PC-3 (cell line): Measurements from ENCODE around the gene HIPK2. TPM values are rescaled to one million over a fixed set of nuclear protein-coding genes. Genes with fewer than 3 reads are reported as not detected.

Source experiments
- ATAC-seq: fragments of 200-7000 bp; cut with Tn5 transposase; 2 replicates; pipeline ENCODE4 v1.9.1; 2020; ENCODE audit warnings: mild to moderate bottlenecking, moderate library complexity
- BruUV-seq: library from RNA; stranded (reverse); fragments of 400-500 nt; replicated peaks from 2 replicates; lab custom pipeline; 2021; lab: Mats Ljungman, UMichigan
- CTCF ChIA-PET: fragments of 300-600 bp; sonication (Branson Sonifier 250); formaldehyde crosslinking; loops from one replicate; lab custom pipeline; 2022; ENCODE audit warnings: antibody characterized with exemption; lab: Charles Lee
- POLR2A ChIA-PET: fragments of 300-600 bp; sonication (Branson Sonifier 250); formaldehyde crosslinking; loops from one replicate; lab custom pipeline; 2022; ENCODE audit warnings: antibody characterized with exemption; ENCODE audit not compliant: unreplicated experiment; lab: Charles Lee
- DNase-seq: peaks from one replicate; pipeline ENCODE4 v3.0.0-alpha.2; 2015
- H2AFZ ChIP-seq: fragments of 300-600 bp; sonication (generic); 2 replicates; pipeline ENCODE4 v1.6.0; 2016; ENCODE audit warnings: antibody characterized with exemption, low read length
- H3F3A ChIP-seq: fragments of 300-600 bp; sonication (generic); one replicate; pipeline ENCODE4 v1.6.0; 2017; ENCODE audit warnings: antibody characterized with exemption, low read length, control low read depth, mild to moderate bottlenecking; ENCODE audit not compliant: unreplicated experiment
- H3K27ac ChIP-seq: fragments of 300-600 bp; sonication (generic); 2 replicates; pipeline ENCODE4 v1.5.1; 2016; ENCODE audit warnings: mild to moderate bottlenecking, low read length
- H3K27me3 ChIP-seq: fragments of 300-600 bp; sonication (generic); 2 replicates; pipeline ENCODE4 v1.6.1; 2016; ENCODE audit warnings: low read length, mixed read lengths
- H3K36me3 ChIP-seq: fragments of 300-600 bp; sonication (generic); 2 replicates; pipeline ENCODE4 v1.6.1; 2016; ENCODE audit warnings: low read depth, mixed run types, low read length, mixed read lengths
- H3K4me1 ChIP-seq: fragments of 300-600 bp; sonication (generic); 2 replicates; pipeline ENCODE4 v1.5.1; 2016; ENCODE audit warnings: low read length; ENCODE audit not compliant: insufficient read depth
- H3K4me2 ChIP-seq: fragments of 300-600 bp; sonication (generic); 2 replicates; pipeline ENCODE4 v1.6.0; 2016; ENCODE audit warnings: low read length
- H3K4me3 ChIP-seq: fragments of 300-600 bp; sonication (generic); 2 replicates; pipeline ENCODE4 v1.5.1; 2016; ENCODE audit warnings: mild to moderate bottlenecking, low read length, mixed read lengths
- H3K79me2 ChIP-seq: fragments of 300-600 bp; sonication (generic); 2 replicates; pipeline ENCODE4 v1.6.1; 2017; ENCODE audit warnings: low read length, mixed read lengths
- H3K9ac ChIP-seq: fragments of 300-600 bp; sonication (generic); 2 replicates; pipeline ENCODE4 v1.6.0; 2016; ENCODE audit warnings: mild to moderate bottlenecking, low read length
- H3K9me2 ChIP-seq: fragments of 300-600 bp; sonication (generic); replicated peaks from 2 replicates; pipeline ENCODE4 v1.6.1; 2016; ENCODE audit warnings: mixed run types, low read length, mixed read lengths
- H3K9me3 ChIP-seq: fragments of 300-600 bp; sonication (generic); 2 replicates; pipeline ENCODE4 v1.6.1; 2016; ENCODE audit warnings: low read length, mixed read lengths
- H4K20me1 ChIP-seq: fragments of 300-600 bp; sonication (generic); 2 replicates; pipeline ENCODE4 v1.6.1; 2016; ENCODE audit warnings: low read length, mixed read lengths
- CTCF ChIP-seq: fragments of 300-600 bp; sonication (generic); conservative IDR thresholded peaks from 2 replicates; pipeline ENCODE4 v1.5.1; 2017; ENCODE audit warnings: antibody characterized with exemption, low read depth, mild to moderate bottlenecking, low read length
- EZH2 ChIP-seq: fragments of 300-600 bp; sonication (generic); IDR thresholded peaks from one replicate; pipeline ENCODE4 v1.6.1; 2017; ENCODE audit warnings: antibody characterized with exemption, mild to moderate bottlenecking, low read length; ENCODE audit not compliant: unreplicated experiment
- EZH2phosphoT487 ChIP-seq: fragments of 300-600 bp; sonication (generic); IDR thresholded peaks from 2 replicates; pipeline ENCODE4 v1.6.1; 2018; ENCODE audit warnings: mild to moderate bottlenecking, antibody characterized with exemption, low read length, borderline replicate concordance
- intact Hi-C: fragments of 100-400 bp; cut with micrococcal nuclease; formaldehyde crosslinking; loops from 2 replicates; pipeline ENCODE4 v1.9.0; 2023
- total RNA-seq: library from RNA; depleted of rRNA; stranded (reverse); fragments of >200 nt; gene quantifications from 2 replicates; pipeline ENCODE4 v1.2.3, GENCODE V29; 2014

Gene HIPK2
- total RNA-seq, 1 experiment from 2014 or later = 38.1 TPM

- H3K9me2 ChIP-seq = no peaks in the 10 kb centered on the region
- ChIA-PET CTCF (no interaction called here), POLR2A (interaction anchor here (0.5 kb wide), 1 partner anchor 57 kb away, joined by 6 read pairs; no protein-coding TSS in a partner anchor)
- no TSS peak for BruUV-seq
- DNase-seq (no peak), ATAC-seq (no peak)
- H3K27ac ChIP-seq = no peak overlapping the region
- H4K20me1 ChIP-seq = no peaks in the 10 kb centered on the region
- H3K4me2 ChIP-seq = no peak overlapping the region
- H3K9me3 ChIP-seq = no peaks in the 10 kb centered on the region
- H3K36me3 ChIP-seq = no peaks in the 10 kb centered on the region
- no peak for TF ChIP-seq CTCF
- TF ChIP-seq EZH2 = no peak
- no peak for TF ChIP-seq EZH2phosphoT487
- no peaks in the 10 kb centered on the region for H3K27me3 ChIP-seq
- no peaks in the 10 kb centered on the region for H3K4me1 ChIP-seq
- no peaks in the 10 kb centered on the region for H3K79me2 ChIP-seq
- intact Hi-C loops = no loop called here
- H2AFZ ChIP-seq = no peak overlapping the region
- no peak overlapping the region for H3K4me3 ChIP-seq
- no peaks in the 10 kb centered on the region for H3F3A ChIP-seq
- H3K9ac ChIP-seq = no peak overlapping the region
Observed at GRCh38 chr7:139808846-139809442, 31.1 kb upstream of the HIPK2 start.

- Histone ChIP-seq H3K36me3 (no peaks in the 10 kb centered on the region), H3K4me1 (no peaks in the 10 kb centered on the region), H3K27ac (no peak overlapping the region), H3K79me2 (no peaks in the 10 kb centered on the region), H3F3A (no peaks in the 10 kb centered on the region), H4K20me1 (no peaks in the 10 kb centered on the region), H3K4me3 (no peak overlapping the region), H3K9ac (no peak overlapping the region), H3K9me3 (no peaks in the 10 kb centered on the region), H3K9me2 (no peaks in the 10 kb centered on the region), H3K27me3 (no peaks in the 10 kb centered on the region), H2AFZ (no peak overlapping the region), H3K4me2 (no peak overlapping the region)
- ChIA-PET CTCF (no interaction called here), POLR2A (no interaction called here)
- intact Hi-C loops = no loop called here
- DNase-seq (no peak), ATAC-seq (no peak)
- TF ChIP-seq EZH2 (no peak), EZH2phosphoT487 (no peak), CTCF (no peak)
- no TSS peak for BruUV-seq
Observed at GRCh38 chr7:139808427-139808826, 30.6 kb upstream of the HIPK2 start.

GRCh38 chr7:139807009-139807408, 29.2 kb upstream of the HIPK2 start:
- Histone ChIP-seq H3K9me3 (no peaks in the 10 kb centered on the region), H3F3A (no peaks in the 10 kb centered on the region), H3K4me2 (no peak overlapping the region), H3K9ac (no peak overlapping the region), H3K36me3 (no peaks in the 10 kb centered on the region), H3K27ac (no peak overlapping the region), H3K27me3 (no peaks in the 10 kb centered on the region), H3K4me3 (no peak overlapping the region), H3K4me1 (no peaks in the 10 kb centered on the region), H4K20me1 (no peaks in the 10 kb centered on the region), H3K9me2 (no peaks in the 10 kb centered on the region), H3K79me2 (no peaks in the 10 kb centered on the region), H2AFZ (no peak overlapping the region)
- BruUV-seq = no TSS peak
- intact Hi-C loops = no loop called here
- ATAC-seq = no peak
- TF ChIP-seq EZH2phosphoT487 = no peak
- no peak for TF ChIP-seq EZH2
- TF ChIP-seq CTCF = no peak
- CTCF ChIA-PET = no interaction called here
- POLR2A ChIA-PET = no interaction called here
- no peak for DNase-seq
